Measurements from ENCODE around the gene CYRIA.
A peak's percentile ranks its signal among the peaks of the same experiment; 100 is the strongest.

Gene CYRIA

GRCh38 chr2:16669388-16669787, 3.8 kb upstream of the CYRIA start:
- DNase-seq (ENCODE audit: low spot score): no peak

DNA sequence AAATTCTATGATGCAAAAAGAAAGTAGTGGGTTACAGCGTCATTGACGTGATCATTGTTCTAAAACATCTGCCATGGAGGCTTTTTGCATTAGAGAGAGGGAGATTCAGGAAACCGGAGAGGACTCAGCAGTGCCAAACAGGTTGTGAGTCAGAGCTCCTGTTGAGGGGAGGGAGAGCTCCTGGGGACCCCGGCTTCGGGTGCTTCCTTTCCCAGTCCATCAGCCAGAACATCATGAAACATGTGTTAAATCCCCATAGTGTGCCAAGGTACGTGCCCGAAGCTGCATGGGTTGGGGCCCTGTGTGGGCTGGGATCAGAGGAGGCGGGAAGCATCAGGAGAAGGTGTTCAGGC, 791 bp upstream of the CYRIA start:
- no peak for DNase-seq (ENCODE audit: low spot score)

DNA sequence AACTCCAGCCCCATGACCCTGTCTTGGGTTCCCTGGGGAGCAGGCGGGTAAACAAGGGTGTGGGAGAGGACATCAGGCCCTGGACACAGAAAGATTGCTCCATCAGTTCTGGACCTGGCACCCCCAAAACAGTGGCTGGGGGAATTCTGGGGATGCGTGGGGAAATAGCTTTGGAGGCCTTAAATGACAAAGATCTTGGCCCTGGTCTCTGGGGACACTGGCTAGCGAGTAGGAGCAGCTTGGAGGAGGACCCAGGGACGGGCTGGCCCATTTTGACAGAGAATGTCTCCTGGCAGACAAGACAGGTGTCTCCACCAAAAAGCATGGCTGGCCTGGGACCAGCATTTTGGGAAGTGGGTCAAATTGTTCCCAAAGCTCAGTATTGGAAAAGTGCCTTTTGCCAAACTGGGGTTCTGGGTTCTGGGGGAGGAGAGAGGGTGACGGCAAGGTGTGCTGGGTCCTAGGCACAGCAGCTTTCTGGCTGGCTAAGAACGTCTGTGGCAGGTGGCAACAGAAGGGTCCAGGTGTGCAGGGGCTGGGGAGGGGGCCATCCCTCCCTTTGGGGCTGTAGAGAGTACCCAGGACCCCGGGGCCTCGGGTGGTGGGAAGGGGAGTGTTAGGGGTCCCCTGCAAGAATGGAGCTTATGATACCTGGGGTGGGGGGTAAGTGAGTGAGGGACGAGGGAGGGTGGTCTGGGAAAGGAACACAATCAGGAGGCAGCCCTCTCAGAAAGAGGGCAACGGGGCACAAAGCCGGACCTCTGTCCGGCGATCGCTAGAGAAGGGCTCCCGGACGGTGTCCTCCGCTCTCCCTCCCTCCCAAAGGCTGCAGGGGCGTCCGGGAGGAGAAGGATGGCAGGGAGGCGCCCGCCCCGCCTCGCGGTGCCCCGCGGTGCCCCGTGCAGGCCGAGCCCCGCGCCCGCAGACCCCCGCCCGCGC, 556 bp downstream of the CYRIA start:
- DNase-seq (ENCODE audit: low spot score): no peak

DNA sequence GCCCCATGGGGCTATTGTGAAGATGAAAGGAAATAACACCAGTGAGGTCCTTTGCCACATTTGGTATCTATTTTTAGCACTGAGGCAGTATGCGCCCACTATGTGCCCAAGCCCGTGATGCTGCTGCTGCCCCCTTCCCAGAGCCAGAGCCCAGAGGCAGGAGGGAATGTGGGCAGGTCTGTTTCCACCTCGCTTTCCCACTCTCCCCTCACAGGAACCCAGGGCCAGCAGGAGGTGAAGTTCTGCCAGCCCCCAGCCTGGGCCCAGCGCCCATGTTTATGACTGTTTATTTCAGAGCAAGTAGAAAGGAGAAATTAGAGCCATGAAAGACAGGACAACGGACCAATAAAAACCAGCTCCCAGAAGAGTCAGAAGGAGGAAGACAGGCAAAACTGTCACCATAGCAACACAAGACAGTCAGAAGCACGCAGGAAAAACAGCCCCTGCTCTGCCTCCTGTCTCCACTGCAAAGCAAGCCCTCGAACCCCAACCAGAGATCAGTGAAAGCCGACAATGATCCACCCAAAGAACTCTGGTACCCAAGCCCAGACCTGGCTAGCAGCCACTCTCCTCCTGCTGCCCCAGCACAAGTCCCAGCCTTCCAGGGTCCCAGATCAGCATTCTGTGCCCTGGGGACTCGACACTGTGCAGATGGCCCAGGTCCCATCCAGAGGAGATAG, 1.4 kb downstream of the CYRIA start:
- peak; percentile 41 for DNase-seq (ENCODE audit: low spot score)

GRCh38 chr2:16663121-16663905, 2.3 kb downstream of the CYRIA start:
- DNase-seq (ENCODE audit: low spot score): no peak

GRCh38 chr2:16661936-16662839, 3.4 kb downstream of the CYRIA start:
- DNase-seq (ENCODE audit: low spot score): no peak

DNA sequence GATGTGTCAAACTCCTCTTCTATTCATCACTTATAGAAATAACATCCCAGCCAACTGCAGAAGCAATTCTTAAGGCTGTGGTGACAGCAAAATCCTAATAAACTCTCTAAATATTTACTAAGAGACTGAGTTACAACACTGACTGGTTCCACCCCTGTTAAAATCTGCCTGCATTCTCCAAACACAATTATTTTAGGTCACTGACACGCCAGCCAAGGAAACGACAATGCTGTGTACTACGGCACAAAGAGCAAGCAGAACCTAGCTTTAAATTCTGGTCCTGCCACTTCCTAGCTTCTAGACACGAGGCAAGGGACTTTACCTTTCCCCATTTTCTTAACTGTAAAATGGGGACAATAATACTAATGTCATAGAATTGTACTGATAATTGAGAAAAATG, 4.1 kb downstream of the CYRIA start:
- DNase-seq (ENCODE audit: low spot score): no peak

DNA sequence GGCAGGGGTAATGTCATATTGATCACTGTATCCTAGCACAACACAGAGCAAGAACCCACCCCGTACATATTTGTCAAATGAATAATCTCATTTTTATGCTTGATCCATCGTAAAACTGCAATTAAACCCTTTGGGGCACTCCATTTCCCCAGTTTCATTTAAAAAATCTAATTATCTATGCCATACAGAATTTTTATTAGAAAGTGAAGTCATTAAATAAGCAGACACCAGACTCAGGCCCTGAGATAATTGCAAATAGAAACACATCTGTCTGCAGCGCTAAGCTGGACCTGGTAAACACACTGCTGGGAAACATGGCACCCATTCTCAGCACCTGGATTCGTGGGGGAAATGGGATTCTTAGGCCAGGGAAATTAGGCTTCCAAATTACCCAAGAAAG, 5.1 kb downstream of the CYRIA start:
- no peak for DNase-seq (ENCODE audit: low spot score)

DNA sequence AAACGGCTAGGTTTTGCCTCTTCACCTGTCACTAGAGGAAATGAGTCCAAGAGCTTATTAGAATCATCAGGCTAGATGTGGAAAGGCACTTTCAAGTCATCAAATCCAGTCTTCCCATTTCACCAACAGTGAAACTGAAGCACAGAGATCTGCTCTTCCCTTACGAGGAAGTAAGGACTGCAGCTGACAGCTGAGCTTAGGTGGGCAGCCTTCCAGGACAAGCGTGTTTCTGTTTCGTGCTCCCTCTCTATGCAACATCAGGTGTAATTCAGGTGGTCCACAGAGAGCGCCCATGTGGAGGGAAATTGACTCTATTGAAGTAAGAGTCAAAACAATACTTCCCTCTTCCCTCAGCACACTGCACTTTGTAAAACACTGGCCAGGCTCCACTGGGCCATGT, 5.5 kb downstream of the CYRIA start:
- no peak for DNase-seq (ENCODE audit: low spot score)

GRCh38 chr2:16658076-16658739, 7.4 kb downstream of the CYRIA start:
- DNase-seq (ENCODE audit: low spot score): no peak

DNA sequence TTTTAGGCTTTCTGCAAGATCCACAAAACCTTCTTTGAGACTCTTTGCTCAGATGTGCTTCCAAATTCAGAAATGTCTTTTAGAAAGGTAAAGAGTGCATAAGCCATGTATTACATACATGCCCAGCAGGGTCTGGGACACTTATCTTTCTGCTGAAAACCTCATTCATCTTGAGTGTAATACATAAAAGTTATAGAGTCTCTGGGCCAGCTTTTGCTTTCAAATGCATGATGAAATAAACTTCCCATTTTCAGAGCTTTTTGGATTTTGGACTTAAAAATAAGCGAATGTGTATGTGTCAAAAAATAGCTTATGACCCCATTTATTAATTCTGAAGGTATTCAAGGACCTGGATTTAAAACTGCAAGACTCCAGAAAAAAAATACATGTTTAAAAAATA, 8.0 kb downstream of the CYRIA start:
- no peak for DNase-seq (ENCODE audit: low spot score)

DNA sequence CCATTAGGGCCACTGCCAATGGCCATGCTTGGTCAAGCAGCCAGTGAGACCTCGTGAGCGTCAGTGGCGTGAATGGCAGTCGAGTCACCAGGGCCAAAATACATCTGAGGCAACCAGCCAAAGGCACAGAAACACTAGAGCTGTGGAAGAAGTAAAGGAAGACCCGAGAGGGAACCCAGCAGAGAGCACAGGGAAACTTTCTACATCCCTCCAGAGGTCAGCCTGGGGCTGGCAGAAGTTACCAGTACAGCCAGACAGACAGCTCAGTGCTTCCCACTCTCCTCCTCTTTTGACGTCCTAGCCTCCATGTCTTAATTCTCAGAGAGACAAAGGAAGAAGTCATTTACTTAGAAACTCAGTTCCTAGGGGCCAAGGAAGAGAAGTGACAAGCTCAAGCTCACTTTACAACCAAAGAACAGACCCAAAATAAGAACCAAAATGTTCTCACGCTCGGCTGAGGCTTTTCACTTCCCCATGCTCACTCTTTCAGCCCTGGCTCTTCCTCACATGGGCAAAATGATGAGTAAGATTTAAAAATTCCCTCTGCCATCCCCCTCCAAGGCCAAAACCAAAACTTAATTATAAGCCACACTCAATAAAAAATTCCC, 8.7 kb downstream of the CYRIA start:
- no peak for DNase-seq (ENCODE audit: low spot score)

GRCh38 chr2:16655905-16656642, 9.6 kb downstream of the CYRIA start:
- no peak for DNase-seq (ENCODE audit: low spot score)

- DNase-seq (ENCODE audit: low spot score): no peak
These were observed 10.2 kb downstream of the CYRIA start for GRCh38 chr2:16655445-16655837.

- DNase-seq (ENCODE audit: low spot score): no peak
These were observed 10.7 kb downstream of the CYRIA start for GRCh38 chr2:16654833-16655444.

- no peak for DNase-seq (ENCODE audit: low spot score)
These were observed 11.8 kb downstream of the CYRIA start for GRCh38 chr2:16653799-16654198.

GRCh38 chr2:16653083-16653375, 12.6 kb downstream of the CYRIA start:
- no peak for DNase-seq (ENCODE audit: low spot score)

DNA sequence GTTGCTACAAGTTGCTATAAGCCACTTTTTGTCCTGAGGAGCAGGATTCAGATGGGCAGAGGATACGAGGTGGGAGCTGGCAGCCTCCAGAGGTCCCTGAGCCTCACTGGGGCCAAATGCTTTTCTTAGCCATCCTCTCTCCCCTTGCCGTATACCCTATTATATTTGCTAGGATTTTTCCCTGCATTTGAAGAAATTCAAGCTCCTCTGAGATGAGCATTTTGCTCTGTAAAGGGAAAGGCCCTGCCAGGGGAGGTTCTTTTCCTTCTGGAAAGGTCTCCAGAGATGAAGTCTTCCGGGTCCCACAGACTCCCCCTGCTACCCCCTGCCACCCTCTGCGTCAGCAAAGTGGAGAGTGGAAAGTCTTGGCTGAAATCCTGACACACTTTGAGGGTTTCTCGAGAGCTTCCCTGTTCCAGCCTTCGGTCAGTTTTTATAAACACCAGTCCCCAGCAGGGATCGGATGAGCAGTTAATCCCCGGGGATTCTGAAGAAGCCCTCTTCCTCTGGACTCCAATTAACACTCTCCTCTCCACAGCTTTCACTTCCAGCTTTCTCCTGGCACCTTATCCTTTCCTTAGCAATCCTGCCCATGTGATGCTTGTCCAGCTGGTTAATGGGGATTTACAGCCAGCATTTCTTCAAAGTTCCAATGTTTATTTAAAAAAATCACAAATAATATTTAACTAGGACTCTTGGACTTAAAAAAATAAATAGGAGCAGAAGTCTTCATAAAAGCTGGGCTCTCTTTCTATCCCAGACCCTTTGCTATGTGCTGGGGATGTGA, 13.1 kb downstream of the CYRIA start:
- DNase-seq (ENCODE audit: low spot score): no peak
